HepG2 (cell line): Measurements from ENCODE around the gene PHEX. TPM values are rescaled to one million over a fixed set of nuclear protein-coding genes. Genes with fewer than 3 reads are reported as not detected.

Source experiments
- ATAC-seq: fragments of 200-7000 bp; cut with Tn5 transposase; 3 replicates; pipeline ENCODE4 v1.9.1; 2020; ENCODE audit warnings: mild to moderate bottlenecking, moderate library complexity
- BruUV-seq: library from RNA; stranded (reverse); fragments of 400-500 nt; replicated peaks from 2 replicates; lab custom pipeline; 2021; lab: Mats Ljungman, UMichigan
- CTCF ChIA-PET: fragments of 300-600 bp; formaldehyde crosslinking; extraction: SDS; loops from one replicate; lab custom pipeline; 2021; ENCODE audit warnings: low total read pairs, inconsistent platforms, low intra/inter-chr PET ratio; lab: Yijun Ruan, JAX
- POLR2A ChIA-PET: fragments of 350-600 bp; sonication (Branson Sonifier 250); formaldehyde crosslinking; loops from one replicate; lab custom pipeline; 2020; ENCODE audit warnings: antibody characterized with exemption, inconsistent platforms; lab: Yijun Ruan, JAX
- DNase-seq: peaks from one replicate; pipeline ENCODE4 v3.0.0-alpha.2; 2015; ENCODE audit warnings: low spot score
- FAIRE-seq: peaks from 3 replicates; lab custom pipeline; 2011; peaks lifted over from hg19 to GRCh38; lab: Jason Lieb, UNC
- H2AFZ ChIP-seq: one replicate; pipeline ENCODE4 v1.6.1; 2011; ENCODE audit warnings: low read length, inconsistent platforms
- H3K27ac ChIP-seq: fragments of 300-600 bp; 3 replicates; pipeline ENCODE4 v1.8.0; 2011; ENCODE audit warnings: mixed run types, mild to moderate bottlenecking, mixed read lengths, low read length, inconsistent platforms; ENCODE audit not compliant: insufficient read depth; ENCODE audit errors: extremely low read length
- H3K27me3 ChIP-seq, 2 experiments: fragments of 200-600 bp in 1 of 2; 2 replicates in 1 of 2; 3 replicates in 1 of 2; pipeline versions ENCODE4 v1.6.0 to v1.8.0; 2011; ENCODE audit warnings: low read length in 2 of 2, mild to moderate bottlenecking in 2 of 2, moderate library complexity in 2 of 2, inconsistent platforms in 1 of 2; ENCODE audit not compliant: insufficient read depth in 2 of 2, control insufficient read depth in 1 of 2
- H3K36me3 ChIP-seq, 2 experiments: fragments of 200-600 bp in 1 of 2; replicated peaks in 1 of 2; 2 replicates in 1 of 2; 3 replicates in 1 of 2; pipeline versions ENCODE4 v1.5.1 to v1.8.0; 2011; ENCODE audit warnings: low read length in 2 of 2, inconsistent platforms in 1 of 2; ENCODE audit not compliant: insufficient read depth in 2 of 2, control insufficient read depth in 1 of 2
- H3K4me1 ChIP-seq: 2 replicates; pipeline ENCODE4 v1.5.1; 2012; ENCODE audit warnings: low read length, inconsistent platforms; ENCODE audit not compliant: insufficient read depth
- H3K4me2 ChIP-seq: 2 replicates; pipeline ENCODE4 v1.6.0; 2011; ENCODE audit warnings: low read depth, low read length, inconsistent platforms
- H3K4me3 ChIP-seq, 3 experiments: fragments of 200-600 bp in 1 of 3; sonication (generic), shearing (Covaris generic) in 1 of 3; replicated peaks in 1 of 3; 2 replicates each; pipeline ENCODE4 v1.5.1; 2011 to 2016; ENCODE audit warnings: low read length in 3 of 3, inconsistent platforms in 2 of 3, low read depth in 2 of 3, mild to moderate bottlenecking in 2 of 3, control low read depth in 1 of 3, mixed read lengths in 1 of 3; ENCODE audit not compliant: insufficient read depth in 1 of 3
- H3K79me2 ChIP-seq: one replicate; pipeline ENCODE4 v1.6.1; 2011; ENCODE audit warnings: low read length, inconsistent platforms; ENCODE audit not compliant: insufficient read depth
- H3K9ac ChIP-seq: 2 replicates; pipeline ENCODE4 v1.6.0; 2011; ENCODE audit warnings: mild to moderate bottlenecking, low read depth, low read length, inconsistent platforms; ENCODE audit not compliant: insufficient read depth
- H3K9me3 ChIP-seq: 2 replicates; pipeline ENCODE4 v1.5.1; 2012; ENCODE audit warnings: mild to moderate bottlenecking, low read length
- H4K20me1 ChIP-seq: 2 replicates; pipeline ENCODE4 v1.6.0; 2011; ENCODE audit warnings: inconsistent platforms, mild to moderate bottlenecking, low read length, moderate library complexity; ENCODE audit not compliant: insufficient read depth
- CC2D1A ChIP-seq: sonication (generic); formaldehyde crosslinking; IDR thresholded peaks from 2 replicates; pipeline ENCODE4 v1.8.1; 2023; ENCODE audit warnings: mild to moderate bottlenecking, missing genetic modification reagents
- FLYWCH1 ChIP-seq: sonication (generic); formaldehyde crosslinking; IDR thresholded peaks from 2 replicates; pipeline ENCODE4 v1.8.1; 2023; ENCODE audit warnings: mild to moderate bottlenecking, missing genetic modification reagents
- SOX13 ChIP-seq, 3 experiments: fragments of 450-650 bp in 1 of 3; sonication (generic) in 1 of 3; formaldehyde crosslinking in 1 of 3; IDR thresholded peaks in 2 of 3; conservative IDR thresholded peaks in 1 of 3; 2 replicates each; pipeline versions ENCODE4 v1.5.0 to v1.6.1; 2016 to 2020; ENCODE audit warnings: antibody characterized with exemption in 1 of 3, mild to moderate bottlenecking in 1 of 3, missing compliant biosample characterization in 1 of 3, missing genetic modification reagents in 1 of 3, moderate library complexity in 1 of 3
- ZBTB33 ChIP-seq: sonication (generic); formaldehyde crosslinking; IDR thresholded peaks from 2 replicates; pipeline ENCODE4 v1.4.0; 2020; ENCODE audit warnings: missing genetic modification reagents
- ZFP36 ChIP-seq: fragments of 150-350 bp; IDR thresholded peaks from 2 replicates; pipeline ENCODE4 v1.6.1; 2018; ENCODE audit warnings: borderline replicate concordance, low read length, low read depth; ENCODE audit not compliant: partially characterized antibody
- ZNF124 ChIP-seq: sonication (generic); formaldehyde crosslinking; IDR thresholded peaks from 2 replicates; pipeline ENCODE4 v1.4.0; 2020; ENCODE audit warnings: missing genetic modification reagents
- ZNF879 ChIP-seq: sonication (generic); formaldehyde crosslinking; IDR thresholded peaks from 2 replicates; pipeline ENCODE4 v1.8.1; 2023; ENCODE audit warnings: missing genetic modification reagents
- WGBS: methylation state at CpG from one replicate; pipeline ENCODE4 v1.1.6; 2017; ENCODE audit warnings: low lambda C conversion rate; 5-methylcytosine and 5-hydroxymethylcytosine counted together
- in situ Hi-C: cut with HindIII; loops from 2 replicates; pipeline ENCODE4 v1.10.0; 2017; ENCODE audit warnings: low pct_unique_long_range_greater_than_20kb; ENCODE audit not compliant: extremely low pct_ligation_motif_present
- intact Hi-C: fragments of 100-400 bp; cut with micrococcal nuclease; formaldehyde crosslinking; loops from one replicate; pipeline ENCODE4 v1.10.0; 2022; ENCODE audit not compliant: unreplicated experiment
- polyA plus RNA-seq, 8 experiments: library from polyadenylated mRNA; depleted of rRNA in 3 of 8; stranded (reverse) in 7 of 8; unstranded in 1 of 8; fragments of >200 nt; fragmentation: Illumina TruSeq in 4 of 8; extraction: Trizol in 4 of 8; gene quantifications; 2 replicates each; pipeline versions ENCODE4 v1.2.1 to v1.2.3, GENCODE V29; 2011 to 2016; ENCODE audit warnings: low read depth in 4 of 8, missing spikeins in 1 of 8, mixed read lengths in 1 of 8; ENCODE audit not compliant: insufficient read depth in 1 of 8
- total RNA-seq, 5 experiments: library from RNA; depleted of rRNA; stranded (reverse); fragments of >200 nt; fragmentation: Illumina TruSeq; extraction: Trizol; gene quantifications; 2 replicates each; pipeline ENCODE4 v1.2.3, GENCODE V29; 2016; ENCODE audit warnings: low read depth in 1 of 5

Gene PHEX
- total and polyA plus RNA-seq, 2 of the 13 experiments (the other 11 are each of a cell fraction or from before 2014, with no cell fraction given): 0.01 to 0.27 TPM

- H3K36me3 ChIP-seq: no peaks in the 10 kb centered on the region
- in situ Hi-C loops (loop anchor here (25.0 kb wide), 1 partner anchor 197 kb away; no protein-coding TSS in a partner anchor), intact Hi-C loops (no loop called here)
- H3K4me1 ChIP-seq: no peaks in the 10 kb centered on the region
- H3K9me3 ChIP-seq: no peaks in the 10 kb centered on the region
- H3K9ac ChIP-seq: no peak overlapping the region
- H3K4me3 ChIP-seq: no peak overlapping the region
- no TSS peak for BruUV-seq
- no peak overlapping the region for H2AFZ ChIP-seq
- H3K79me2 ChIP-seq: no peaks in the 10 kb centered on the region
- H4K20me1 ChIP-seq: no peaks in the 10 kb centered on the region
- TF ChIP-seq ZNF879 (CRISPR knock-in tag) (no peak), ZBTB33 (no peak), ZFP36 (no peak), SOX13 (IDR thresholded peaks at IDR 0.05) (no peak), SOX13 (CRISPR knock-in tag; conservative IDR thresholded peaks at IDR 0.05 in 1 of 2, IDR thresholded peaks at IDR 0.05 in 1 of 2) (no peak), ZNF124 (CRISPR knock-in tag) (no peak), CC2D1A (CRISPR knock-in tag) (no peak), FLYWCH1 (CRISPR knock-in tag) (no peak)
- no peak overlapping the region for H3K27ac ChIP-seq
- DNase-seq (no peak), FAIRE-seq (no peak), ATAC-seq (no peak)
- no peak overlapping the region for H3K4me2 ChIP-seq
- 3% methylated on average over 2 of the region's 2 CpGs for WGBS
- ChIA-PET POLR2A (no interaction called here), CTCF (no interaction called here)
- no peaks in the 10 kb centered on the region for H3K27me3 ChIP-seq
These were observed 152.0 kb downstream of the PHEX start for GRCh38 chrX:22184096-22184495.
